HG03064 (cell line): ENCODE measurements around the gene ZNF648.
"Not testable (repeated sequence)": the region's sequence is repeated elsewhere in the genome, so short reads cannot be mapped to it uniquely, and the experiment has no call there.

Experiments used
- ATAC-seq: cut with Tn5 transposase; IDR thresholded peaks from one replicate; pipeline ENCODE4 v1.9.1; 2021; ENCODE audit warnings: low read depth; ENCODE audit not compliant: unreplicated experiment

Gene ZNF648

DNA sequence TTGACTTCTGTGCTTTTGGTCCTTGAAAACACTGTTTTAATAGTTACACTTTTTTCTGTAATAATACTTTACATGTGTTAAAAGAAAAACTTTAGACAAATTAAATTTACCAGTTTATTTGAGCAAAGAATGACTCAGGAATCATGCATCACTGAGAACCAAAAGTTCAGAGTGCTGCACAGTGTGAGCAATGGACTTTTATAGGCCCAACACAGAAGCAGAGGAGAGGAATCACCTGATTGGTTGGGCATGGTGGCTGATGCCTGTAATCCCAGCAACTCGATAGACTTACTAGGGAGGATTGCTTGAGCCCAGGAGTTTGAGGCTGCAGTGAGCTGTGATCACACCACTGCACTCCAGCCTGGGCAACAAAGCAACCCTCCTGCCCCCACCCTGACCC, 29.3 kb downstream of the ZNF648 start:
- no peak for ATAC-seq

DNA sequence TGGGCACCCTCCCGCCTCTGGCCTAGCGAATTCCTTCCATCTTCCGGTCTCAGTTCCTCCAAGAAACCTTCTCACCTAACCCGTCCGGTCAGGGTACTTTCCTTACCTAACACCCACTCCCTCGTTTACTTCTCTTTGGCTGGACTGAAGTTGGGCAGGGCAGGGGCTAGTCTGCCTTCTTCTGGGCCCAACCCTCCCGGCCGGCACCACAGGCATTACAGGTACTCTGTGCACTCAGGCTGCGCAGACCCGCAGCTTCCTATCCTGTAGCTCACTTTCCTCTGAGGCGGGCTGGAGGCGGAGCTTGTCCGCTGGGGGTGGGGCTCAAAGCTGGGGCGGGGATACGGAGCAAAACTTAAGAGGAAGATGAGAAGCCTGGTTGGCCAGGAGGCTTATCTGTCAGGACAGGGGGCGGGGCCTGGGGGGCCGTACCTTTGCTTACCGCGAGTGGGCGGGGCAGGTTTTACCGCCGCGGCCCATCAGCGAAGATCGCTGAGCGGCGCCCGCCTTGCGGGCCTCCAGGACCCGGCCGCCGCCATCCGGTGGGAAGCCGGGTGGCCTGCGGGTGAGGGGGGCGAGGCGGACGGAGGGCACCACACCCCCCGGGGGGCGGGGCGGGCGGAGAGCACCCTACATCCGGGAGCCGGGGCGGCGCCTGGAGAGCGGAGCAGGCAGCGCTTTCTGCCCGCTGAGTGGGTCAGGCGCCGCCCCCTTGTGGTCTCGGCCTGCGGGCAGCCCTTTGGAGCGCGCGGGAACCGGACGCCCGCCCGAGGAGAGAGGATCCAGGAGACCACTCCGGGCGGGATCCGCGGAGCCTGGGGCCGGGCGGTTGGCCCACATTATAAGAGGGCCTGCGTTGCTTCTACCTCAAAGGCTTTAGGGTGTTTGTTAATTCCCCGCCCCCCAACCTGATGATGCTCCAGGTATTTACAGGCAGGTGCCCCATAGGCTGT, 31.9 kb downstream of the ZNF648 start:
- ATAC-seq, result peak; percentile 96

DNA sequence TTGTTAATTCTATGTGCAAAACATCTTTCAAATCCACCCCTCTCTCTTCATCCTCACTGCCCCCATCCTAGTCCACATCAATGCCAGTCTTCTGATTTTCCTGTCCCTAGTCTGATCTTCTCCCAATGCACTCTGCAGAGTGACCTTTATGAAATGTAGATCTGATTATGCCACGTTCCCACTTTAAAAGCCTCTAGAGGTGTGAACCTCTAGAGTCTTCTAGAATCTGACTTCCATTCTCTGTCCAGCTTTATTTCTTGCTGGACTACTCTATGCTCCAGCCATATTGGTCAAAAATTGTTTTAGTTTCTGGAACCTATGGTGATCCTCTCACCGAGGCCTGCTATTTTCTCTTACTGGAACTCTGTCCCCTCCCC, 32.5 kb downstream of the ZNF648 start:
- ATAC-seq, result no peak

DNA sequence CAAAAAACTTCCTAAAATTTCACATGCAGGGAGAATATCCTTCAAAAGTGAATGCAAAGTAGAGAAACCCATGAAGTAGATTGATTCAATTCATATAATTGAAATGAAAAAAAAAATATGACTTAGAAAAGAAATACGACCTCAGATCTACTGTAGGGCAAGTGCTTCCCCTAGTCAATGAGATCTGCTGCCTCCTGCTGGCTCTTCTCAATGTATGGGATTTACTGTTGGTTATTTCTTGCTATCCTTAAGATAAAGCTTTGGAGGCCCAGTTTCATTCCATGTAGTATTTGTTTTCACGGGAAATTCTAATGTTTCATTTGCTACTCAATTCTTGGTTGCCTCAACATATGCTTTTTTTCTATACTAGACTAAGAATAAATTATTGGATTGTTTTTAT, 46.2 kb downstream of the ZNF648 start:
- ATAC-seq, result no peak

DNA sequence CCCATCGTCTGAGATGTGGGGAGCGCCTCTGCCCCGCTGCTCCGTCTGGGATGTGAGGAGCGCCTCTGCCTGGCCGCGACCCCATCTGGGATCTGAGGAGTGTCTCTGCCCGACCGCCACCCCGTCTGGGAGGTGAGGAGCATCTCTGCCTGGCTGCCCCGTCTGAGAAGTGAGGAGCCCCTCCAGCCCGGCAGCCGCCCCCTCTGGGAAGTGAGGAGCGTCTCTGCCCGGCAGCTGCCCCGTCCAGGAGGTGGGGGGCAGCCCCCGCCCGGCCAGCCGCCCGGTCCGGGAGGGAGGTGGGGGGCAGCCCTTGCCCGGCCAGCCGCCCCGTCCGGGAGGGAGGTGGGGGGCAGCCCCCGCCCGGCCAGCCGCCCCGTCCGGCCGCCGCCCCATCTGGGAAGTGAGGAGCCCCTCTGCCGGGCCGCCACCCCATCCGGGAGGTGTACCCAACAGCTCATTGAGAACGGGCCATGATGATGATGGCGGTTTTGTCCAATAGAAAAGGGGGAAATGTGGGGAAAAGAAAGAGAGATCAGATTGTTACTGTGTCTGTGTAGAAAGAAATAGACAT, 50.6 kb downstream of the ZNF648 start:
- ATAC-seq, result not testable (repeated sequence)

DNA sequence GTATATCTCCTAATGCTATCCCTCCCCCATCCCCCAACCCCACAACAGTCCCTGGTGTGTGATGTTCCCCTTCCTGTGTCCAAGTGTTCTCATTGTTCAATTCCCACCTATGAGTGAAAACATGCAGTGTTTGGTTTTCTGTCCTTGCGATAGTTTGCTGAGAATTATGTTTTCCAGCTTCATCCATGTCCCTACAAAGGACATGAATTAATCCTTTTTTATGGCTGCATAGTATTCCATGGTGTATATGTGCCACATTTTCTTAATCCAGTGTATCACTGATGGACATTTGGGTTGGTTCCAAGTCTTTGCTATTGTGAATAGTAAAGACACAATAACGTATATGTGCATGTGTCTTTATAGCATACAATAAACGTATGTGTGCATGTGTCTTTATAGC, 56.1 kb downstream of the ZNF648 start:
- not testable (repeated sequence) for ATAC-seq

DNA sequence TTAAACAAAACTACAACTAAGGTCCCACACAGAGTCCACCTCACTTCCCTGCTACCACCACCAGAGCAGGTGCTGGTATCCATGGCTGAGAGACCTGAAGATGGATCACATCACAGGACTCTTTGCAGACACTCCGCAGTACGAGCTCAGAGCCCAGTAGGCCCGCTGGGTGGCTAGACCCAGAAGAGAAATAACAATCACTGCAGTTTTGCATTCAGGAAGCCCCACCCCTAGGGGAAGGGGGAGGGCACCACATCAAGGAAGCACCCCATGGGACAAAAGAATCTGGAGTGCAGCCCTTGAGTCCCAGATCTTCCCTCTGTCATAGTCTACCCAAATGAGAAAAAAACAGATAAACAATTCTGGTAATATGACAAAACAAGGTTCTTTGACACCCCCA, 56.9 kb downstream of the ZNF648 start:
- no peak for ATAC-seq
